HG02943 (cell line): ENCODE data around the gene KLHL26.
"Not testable (repeated sequence)": the region's sequence is repeated elsewhere in the genome, so short reads cannot be mapped to it uniquely, and the experiment has no call there.

Experiments
- ATAC-seq: cut with Tn5 transposase; IDR thresholded peaks from one replicate; pipeline ENCODE4 v1.9.1; 2021; ENCODE audit warnings: mild to moderate bottlenecking, low read depth, moderate library complexity; ENCODE audit not compliant: unreplicated experiment

KLHL26 gene

DNA sequence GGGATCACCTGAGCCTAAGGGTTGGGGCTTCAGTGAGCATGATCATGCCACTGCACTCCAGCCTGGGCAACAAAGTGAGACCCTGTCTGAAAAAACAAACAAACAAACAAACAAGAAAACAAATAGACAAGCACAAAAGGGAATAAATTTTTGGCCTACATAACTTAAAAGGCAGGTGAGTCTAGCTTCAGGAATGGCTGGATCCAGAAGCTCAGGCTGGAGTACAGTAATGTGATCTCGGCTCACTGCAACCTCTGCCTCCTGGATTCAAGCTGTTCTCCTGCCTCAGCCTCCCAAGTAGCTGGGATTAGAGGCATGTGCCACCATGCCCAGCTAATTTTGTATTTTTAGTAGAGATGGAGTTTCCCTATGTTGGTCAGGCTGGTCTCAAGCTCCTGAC is 43.3 kb downstream of the KLHL26 start:
- ATAC-seq: not testable (repeated sequence)

DNA sequence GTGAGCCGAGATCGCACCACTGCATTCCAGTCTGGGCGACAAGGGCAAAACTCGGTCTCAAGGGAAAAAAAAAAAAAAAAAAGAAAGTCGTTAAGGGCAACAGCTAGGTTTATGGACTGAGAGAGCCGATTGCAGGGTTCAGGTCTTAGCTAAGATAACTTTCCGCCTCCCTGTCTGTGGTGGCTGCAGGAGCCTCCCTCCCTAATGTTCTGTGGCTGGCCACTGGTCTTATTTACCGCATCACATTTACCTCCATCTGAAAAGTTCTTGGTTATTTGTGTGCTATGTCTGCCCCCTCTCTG is 45.9 kb downstream of the KLHL26 start:
- no peak for ATAC-seq

DNA sequence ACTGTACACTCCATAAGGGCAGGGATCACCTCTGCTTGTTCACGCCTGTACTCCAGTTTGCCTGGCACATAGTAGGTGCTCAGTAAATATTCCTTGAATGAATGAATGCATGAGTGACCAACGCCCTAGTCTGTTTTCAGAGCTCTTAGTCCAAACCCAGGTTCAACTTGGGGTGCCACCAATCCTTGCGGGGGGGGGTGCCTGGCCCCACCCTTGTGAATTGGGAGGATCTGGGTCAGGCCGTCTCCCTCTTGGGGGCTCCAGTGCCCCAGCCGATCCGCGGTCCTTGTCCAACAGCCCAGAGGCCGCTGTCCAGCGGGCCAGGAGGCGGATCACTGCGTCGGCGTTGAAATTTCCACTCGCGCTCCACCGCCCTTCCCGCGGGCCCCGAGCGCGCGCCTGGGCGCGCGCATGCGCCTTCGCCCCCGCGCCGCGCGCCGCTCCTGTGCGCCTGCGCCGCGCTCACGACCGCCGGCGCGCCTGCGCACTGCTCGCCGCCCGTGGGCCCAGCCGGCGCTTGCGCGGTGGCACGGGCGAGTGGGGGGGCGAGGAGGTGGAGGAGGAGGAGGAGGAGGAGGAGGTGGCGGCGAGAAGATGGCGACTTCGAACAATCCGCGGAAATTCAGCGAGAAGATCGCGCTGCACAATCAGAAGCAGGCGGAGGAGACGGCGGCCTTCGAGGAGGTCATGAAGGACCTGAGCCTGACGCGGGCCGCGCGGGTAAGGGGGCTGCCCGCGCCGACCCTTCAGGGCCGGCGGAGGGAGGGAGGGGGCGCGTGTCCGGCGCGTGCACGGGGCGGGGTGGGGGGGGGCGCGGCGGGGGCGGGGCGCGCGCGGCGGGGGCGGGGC is 46.5 kb downstream of the KLHL26 start, which contains the start of gene CRTC1:
Gene CRTC1, plus strand, starts transcription at position 572 of the 849 bp plus-strand sequence. Its CDS starts 23 bp downstream, at position 595.
- peak; percentile 58 for ATAC-seq

DNA sequence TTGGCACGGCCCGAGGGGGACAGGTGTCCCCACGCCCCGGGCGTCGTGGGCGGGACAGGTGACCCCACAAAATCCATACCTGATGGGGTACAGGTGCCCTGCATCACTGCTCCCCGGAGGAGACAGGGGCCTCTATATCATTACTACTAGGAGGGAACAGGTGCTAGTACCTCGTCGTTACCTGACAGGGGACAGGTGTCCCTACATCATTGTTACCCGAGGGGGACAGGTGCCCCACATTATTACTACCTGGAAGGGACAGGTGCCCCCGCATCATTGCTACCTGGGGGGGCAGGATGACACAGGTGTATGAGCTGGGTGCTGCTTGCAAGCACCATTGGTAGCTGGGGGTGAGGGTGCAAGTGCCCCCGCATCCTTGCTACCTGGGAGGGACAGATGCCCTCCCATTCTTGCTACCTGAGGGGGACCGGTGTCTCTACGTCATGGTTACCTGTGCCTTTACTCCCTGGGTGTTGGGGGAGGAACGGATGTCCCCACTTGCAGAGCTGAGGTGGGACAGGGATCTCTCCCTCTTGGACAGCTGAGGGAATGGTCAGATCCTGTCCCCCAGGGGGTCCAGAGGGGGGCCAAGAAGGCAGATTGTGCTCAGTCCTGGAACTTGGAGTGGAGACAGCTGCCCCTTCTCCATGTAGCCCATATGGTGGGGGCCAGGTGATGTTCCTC is 47.3 kb downstream of the KLHL26 start:
- ATAC-seq: no peak

DNA sequence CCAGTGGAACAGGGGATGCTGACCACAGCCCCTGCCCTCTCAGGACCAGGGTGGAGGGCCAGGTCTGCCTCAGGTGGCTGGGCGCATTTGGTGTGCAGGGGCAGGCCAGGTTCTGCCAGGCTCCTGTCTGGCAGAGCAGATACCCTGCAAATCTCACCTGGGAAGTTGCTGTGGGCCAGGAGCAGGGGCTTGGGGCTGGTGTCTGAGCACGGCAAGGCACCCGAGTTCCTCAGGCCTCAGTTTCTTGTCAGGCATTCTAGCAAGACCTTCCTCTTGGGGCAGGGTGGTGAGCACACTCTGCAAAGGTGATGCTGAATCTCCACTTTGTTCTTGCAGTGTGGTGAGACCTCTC is 47.8 kb downstream of the KLHL26 start:
- ATAC-seq: no peak

DNA sequence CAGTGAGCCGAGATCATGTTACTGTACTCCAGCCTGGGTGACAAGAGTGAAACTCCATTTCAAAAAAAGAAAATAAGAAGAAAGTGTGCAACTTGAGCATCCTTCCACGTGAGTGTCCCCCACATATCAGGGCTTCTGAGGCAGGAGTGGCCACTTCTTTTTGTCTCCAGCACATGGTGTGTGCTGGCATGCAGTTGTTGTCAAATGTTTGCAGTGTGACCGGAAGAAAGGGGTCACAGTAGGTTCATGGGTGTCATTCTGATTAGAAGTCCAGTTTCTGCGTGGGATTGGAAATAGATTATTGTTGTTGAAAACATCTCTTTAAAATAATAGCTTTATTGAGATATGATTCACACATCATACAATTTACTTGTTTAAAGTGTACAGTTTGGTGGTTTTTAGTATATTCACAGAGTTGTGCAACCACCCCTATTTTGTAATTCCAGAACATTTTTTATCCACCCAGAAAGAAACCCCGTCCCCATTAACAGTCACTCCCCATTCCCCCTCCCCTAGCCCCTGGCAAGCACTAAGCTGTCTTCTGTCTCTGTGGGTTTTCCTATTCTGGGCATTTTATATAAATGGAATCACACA is 48.9 kb downstream of the KLHL26 start:
- no peak for ATAC-seq

DNA sequence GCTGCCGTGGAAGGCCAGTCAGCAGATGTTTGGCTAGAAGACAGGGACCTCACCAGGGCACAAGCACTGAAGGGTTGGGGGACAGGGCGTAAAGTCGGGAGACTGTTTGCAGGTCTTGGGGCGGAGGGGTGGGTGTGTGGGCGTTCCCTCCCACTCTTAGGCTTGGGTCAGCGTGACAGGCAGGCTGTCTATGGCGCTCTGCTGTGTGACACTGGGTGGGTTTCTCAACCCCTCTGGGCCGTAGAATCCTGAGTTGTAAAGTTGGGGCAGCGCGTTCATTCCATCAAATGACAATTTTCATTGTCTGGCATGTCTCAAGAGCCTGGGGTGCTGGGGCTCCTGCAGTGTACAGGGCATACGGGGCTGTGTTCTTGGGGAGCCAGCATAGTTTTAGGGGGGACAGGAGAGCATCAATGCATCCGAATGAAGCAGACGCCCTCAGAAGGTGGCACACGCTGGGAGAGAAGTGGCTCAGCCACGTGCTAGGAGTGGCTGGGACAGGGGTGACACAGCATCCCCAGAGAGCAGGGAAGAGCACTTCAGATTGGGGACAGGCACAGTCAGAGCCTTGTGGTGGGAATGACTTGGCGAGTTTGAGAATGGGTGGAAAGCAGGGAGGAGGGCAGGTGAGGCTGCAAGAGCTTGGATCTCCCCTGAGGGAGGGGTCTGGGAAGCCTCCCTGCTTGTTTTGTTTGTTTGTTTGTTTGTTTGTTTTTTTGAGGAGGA is 51.1 kb downstream of the KLHL26 start:
- no peak for ATAC-seq

DNA sequence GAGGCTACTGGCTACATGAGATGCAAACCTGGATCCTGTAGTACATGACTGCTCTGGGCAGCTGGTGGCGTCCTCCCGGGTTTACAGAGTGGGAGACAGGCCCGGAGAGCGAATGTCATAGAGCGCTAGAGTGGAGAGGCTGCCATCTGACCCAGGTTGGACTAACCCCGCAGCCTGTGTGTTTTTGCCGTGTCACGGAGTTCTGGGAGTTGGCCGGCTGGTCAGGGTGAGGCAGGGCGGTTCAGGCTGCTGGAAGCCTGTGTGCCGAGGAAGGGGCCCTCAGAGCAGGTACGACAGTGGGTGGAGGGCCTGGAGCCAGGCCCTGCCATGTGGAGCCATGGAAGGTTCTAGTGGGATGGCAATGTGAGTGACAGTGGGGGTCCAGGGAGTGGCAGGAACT is 59.2 kb downstream of the KLHL26 start:
- no peak for ATAC-seq

DNA sequence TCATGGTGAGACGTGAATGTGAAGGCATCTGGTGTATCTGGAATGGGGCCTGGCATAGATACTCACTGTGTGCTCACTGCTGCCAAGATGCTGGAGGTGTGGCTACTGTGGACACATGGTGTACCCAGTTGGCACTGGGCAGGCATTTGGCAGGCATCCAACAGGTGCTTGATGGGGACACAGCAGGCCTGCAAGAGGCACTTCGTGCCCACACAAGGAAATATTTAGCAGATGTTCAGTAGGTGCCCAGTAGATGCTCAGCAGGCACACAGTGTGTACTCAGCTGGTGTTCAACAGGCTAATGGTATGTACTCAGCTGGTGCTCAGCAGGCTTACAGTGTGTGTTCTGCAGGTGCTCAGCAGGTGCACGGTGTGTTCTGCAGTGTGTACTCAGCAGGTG is 60.9 kb downstream of the KLHL26 start:
- no peak for ATAC-seq

DNA sequence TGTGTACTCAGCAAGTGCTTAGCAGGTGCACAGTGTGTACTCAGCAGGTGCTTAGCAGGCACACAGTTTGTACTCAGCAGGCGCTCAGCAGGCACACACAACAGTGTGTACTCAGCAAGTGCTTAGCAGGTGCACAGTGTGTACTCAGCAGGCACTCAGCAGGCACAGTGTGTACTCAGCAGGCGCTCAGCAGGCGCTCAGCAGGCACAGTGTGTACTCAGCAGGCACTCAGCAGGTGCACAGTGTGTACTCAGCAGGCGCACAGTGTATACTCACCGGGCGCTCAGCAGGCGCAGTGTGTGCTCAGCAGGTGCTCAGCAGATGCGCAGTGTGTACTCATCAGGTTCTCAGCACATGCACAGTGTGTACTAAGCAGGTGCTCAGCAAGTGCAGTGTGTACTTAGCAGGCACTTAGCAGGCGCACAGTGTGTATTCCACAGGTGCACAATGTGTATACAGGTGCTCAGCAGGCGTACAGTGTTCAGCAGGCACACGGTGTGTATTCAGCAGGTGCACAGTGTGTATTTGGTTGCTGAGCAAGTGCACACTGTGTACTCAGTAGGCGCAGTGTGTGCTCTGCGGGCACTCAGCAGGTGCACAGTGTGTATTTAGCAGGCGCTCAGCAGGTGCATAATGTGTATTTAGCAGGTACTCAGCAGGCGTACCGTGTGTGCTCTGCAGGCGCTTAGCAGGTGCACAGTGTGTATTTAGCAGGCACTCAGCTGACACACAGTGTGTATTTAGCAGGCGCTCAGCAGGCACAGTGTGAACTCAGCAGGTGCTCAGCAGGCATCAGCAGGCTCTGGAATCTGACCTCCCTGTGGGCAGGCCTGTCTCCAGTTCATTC is 61.7 kb downstream of the KLHL26 start:
- ATAC-seq: no peak

DNA sequence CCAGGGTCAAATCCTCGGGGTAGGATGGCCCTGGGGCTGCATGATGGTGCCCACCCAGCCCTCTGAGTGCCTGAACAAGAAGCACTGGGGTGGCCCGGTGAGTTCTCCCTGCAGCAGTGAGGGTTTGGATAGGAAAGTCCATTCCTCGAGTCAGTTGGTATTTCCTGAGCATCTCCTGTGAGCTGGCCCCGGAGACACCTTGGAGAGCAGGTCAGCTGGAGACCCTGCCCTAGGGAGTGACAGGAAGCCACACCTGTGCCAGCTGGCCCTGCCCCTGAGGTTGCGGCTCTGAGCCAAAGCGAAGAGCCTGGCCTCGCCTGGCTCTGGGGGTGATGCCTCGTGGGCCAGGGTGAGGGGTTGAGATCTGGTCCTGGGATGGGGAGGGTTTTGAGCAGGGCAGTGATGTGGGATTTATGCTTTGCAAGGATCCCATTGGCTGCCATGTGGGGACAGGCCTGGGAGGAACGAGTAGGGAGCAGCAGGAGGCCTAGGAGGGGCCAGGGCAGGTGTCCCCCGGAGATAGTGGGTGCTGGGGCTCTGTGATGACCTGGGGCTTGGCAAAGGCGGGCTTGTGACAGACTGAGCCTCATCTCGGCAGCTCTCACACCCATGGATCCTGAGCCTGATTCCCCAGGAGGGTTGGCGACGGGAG is 62.7 kb downstream of the KLHL26 start:
- ATAC-seq: no peak

DNA sequence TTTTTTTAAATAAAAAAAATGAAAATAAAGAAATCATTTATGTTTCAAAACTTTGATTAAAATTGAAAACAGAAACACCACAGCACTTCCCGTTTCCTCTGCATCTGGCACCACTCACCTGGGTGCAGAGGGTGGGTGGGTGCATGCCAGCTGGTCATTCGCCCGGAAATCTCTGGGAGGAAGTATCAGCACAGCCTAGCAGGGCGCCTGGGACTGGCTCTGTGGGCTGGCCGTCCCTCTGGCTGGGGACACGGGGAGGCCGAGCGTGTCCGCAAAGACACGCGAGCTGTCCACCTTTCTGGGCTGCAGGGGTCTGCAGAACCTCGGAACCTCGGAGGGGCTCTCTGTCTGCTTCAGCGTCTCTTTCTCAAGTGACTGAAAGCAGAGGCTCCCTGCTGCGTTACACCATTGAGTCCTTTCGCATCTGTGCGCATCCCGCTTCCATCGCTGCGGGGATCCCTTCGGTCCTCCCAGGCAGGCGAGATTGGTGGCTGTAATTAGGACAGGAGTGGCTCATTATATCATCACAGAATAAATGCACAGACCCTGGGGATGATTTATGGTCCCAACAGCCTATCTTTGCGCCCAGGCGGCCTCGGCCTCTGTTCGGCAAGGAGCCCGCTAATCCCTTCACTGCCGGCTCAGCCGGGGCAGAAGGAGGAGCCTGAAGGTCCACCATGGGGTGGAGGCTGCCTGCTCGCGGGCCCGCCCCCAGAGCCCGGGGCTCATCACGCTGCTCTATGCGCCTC is 63.8 kb downstream of the KLHL26 start:
- peak; percentile 56 for ATAC-seq

DNA sequence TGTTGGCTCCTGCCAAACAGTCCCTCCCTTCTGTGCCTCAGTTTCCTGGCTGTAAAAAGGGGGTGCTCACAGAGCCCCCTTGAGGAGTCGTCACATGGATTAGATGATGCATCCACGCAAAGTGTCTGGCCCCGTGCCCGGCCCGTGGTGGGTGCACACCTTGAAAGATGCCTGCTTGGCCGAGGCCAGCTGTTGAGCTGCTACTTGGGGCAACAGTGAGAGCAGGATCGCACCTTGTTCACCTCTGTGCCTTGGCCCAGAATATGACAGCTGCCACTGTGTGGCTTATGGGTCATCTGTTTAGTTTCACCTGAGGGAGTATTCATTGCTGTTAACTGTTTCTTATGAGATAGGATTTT is 64.4 kb downstream of the KLHL26 start:
- ATAC-seq: peak; percentile 24

DNA sequence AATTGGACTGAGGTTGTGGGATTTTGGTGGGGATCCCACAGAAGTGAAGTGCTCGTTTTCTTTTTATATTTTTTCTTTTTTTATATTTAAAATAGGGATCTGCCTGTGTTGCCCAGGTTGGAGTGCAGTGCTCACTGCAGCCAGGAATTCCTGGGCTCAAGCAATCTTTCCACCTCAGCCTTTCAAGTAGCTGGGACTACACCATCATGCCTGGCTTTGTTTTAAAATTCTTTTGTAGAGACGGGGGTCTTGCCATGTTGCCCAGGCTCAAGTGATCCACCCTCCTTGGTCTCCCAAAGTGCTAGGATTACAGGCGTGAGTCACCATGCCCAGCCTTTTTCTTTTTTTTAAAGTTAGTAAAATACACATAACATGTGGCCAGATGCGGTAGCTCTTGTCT is 67.2 kb downstream of the KLHL26 start:
- no peak for ATAC-seq

DNA sequence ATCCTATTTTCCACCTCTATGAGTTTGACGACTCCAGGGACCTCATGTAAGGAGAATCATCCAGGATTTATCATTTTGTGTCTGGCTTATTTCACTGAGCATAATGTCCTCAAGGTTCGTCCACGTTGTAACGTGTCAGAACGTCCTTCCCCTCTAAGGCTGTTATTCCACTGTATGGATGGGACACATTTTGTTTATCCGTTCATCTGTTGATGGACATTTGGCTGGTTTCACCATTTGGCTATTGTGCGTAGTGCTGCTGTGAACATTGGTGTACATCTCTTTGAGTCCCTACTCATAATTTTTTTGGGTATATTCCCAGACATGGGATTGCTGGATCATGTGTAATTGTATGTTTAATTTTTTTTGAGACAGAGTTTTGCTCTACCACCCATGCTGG is 68.1 kb downstream of the KLHL26 start:
- no peak for ATAC-seq

DNA sequence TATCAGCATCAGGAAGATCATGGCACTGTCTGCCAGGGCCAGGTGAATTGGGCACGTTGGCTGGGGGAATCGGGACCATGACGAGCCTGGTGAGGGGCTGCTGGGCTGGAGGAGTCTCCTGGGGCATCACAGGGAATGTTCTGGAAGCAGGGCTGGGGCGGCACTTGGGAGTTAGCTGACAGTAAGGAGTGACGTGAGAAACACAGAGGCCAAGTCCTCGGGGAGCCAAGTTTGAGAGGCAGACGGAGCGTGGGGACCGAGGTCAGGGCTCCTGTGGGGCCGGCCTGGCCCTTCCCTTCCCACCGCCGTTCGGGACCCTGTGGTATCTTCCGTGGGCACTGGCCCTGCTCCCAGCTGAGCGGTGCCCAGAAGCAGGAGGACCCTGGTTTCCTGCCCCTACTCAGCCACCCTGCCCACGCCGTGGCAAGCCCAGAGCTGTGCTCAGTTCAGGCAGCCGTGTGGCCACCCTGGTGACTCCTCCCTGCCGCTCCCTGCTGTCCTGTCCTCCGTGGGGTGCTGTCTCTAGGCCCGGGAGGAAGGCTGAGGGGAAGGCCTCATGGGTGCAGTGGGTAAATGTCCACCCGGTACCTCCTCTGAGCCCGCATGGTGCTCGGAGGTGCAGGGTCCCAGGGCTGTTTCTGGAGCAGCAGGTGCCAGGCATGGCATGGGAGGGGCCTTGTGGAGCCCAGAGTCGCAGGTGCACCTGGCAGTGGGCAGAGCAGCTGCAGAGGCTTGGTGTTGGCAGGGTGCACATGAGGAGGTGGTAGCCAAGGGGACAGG is 71.8 kb downstream of the KLHL26 start:
- ATAC-seq: no peak

DNA sequence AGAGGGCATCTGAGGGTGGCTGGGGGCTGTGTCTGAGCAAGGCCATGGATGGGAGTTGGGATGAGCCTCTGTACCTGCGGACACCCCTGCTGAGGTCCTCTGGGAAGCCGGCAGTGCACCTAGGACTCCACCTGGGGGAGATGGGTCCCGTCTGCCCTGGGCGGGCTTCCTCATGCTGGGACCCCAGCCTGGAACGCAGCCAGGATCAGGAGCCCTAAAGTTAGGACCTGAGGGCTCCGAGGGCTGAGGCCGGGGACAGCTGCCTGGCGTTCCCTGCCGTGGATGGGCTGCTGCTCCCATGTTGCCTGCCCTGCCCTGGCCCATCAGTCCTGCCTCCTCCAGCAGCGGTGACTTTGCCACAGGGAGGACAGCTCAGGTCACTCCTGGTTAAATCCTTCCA is 72.7 kb downstream of the KLHL26 start:
- no peak for ATAC-seq

DNA sequence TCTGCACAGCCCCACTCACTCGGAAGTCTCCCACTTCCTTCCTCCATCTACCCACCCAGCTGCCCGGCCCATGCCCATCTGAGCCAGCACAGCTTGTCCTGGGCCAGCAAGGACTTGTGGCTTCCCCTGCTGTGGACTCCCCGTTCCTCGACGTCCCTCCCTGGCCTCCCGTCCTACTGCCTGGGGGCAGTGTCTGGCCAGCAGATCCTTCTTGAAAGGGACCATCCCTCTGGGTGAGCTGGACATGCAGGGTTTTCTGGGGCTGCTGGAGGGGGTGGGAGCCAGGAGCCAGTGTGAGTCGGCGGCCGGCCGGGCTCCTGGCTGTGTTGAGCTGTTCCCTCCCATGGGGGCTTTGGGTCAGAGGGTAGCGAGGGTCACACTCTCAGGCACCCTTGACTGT is 73.4 kb downstream of the KLHL26 start:
- ATAC-seq: no peak
